Activated T-helper 9 cell treated with anti-CD3 and anti-CD28 coated beads, Interleukin-2, amount 50 U/mL, for 16 hours (primary cell): ENCODE data around the gene FUT3.

Source experiments
- DNase-seq: peaks from one replicate; pipeline ENCODE4 v3.0.0-alpha.2; 2020; ENCODE audit warnings: low read depth

FUT3 gene

GRCh38 chr19:5800361-5801270 lies 50.6 kb downstream of the FUT3 start:
- no peak for DNase-seq

DNA sequence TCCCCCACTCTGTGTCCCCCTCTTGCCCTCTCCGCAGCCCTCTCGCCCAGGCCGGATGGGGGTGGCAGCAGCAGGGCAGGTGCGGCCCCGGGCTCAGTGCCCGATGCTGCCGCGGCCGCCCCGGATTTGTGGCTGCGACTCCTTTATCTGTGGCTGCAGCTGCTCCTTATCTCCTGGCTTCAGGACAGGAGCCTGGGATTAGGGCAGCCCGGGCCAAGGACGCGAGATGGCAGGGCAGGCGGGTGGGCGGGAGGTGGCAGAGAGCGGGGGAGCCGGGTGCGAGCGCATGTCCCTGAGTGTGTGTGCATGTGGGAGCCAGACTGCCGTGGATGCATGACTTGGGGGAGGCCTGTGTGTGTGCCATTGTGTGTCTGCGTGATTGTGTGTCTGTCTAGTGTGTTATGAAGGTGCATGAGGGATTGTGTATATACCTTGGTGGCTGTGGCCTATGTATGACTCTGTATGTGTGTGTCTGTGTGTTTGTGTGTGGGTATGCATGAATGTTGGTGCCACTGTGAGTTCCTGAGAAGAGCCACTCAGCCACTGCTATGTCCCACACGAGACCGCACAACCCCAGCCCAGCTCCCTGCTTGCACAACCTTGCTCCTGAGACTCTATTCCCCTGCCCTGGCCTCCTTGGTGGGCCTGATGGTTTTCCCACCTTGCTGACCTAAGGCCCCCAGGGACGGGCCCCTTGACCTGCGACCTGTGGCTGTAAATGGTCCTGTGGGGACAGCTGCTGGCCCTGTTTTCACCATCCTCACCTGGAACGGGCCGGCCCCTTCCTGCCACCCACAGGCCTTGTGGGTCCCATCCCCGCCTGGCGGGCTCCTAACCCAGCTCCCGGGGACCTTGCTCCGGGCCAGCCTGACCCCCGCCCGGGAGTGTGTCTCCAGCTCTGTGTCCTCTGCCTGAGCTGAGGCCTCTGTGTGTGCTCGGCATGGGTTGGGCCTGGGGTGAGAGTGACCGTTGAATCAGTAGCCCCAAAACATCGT lies 51.7 kb downstream of the FUT3 start:
- DNase-seq: no peak

DNA sequence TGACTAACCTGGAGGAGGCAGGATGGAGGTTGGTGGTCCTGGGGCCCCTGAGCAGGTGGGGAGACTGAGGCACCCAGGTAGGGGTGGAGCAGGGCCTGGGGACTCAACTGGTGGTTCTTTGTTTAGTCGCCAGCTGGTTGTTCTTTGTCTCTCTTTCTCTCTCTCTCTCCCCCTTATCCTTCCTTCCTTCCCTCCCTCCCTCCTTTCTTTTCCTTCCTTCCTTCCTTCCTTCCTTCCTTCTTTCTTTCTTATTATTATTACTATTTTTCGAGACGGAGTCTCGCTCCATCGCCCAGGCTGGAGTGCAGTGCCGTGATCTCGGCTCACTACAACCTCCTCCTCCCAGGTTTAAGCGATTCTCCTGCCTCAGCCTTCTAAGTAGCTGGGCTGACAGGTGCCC lies 53.0 kb downstream of the FUT3 start:
- no peak for DNase-seq

DNA sequence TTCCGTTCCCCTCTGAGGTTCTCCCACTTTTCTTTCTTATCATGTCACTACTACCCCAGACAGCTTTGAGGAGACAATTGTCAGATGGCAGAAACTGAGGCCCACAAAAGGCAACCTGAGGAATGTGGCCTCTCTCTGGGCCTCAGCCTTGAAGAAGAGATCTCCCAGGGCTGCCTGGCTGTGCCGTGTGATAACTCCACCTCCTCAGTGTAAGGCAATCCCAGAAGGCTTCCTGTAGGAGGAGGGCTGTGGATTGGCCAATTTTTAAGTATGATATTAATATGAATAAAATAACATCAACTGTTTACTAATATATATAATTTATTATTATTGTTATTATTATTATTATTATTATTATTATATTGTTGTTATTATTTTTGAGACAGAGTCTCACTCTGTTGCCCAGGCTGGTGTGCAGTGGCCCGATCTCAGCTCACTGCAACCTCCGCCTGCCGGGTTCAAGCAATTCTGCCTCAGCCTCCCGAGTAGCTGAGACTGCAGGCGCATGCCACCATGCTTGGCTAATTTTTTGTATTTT lies 55.8 kb downstream of the FUT3 start:
- no peak for DNase-seq

DNA sequence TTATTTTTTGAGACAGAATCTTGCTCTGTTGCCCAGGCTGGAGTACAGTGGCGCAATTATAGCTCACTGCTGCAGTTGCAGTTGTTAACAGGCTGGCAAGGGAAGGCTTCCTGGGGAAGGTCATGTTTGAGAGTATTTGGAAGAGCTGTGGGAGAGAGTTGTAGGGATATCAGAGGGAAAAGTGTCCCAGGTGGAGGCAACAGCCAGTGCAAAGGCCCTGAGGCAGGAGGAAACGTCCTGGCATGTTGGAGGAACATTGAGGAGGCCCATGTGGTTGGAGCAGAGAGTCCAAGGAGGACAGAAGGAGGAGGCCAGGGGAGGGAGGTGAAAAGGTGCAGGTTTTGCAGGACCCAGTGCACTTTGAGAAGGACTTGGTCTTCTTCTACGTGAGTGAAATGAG lies 58.1 kb downstream of the FUT3 start:
- DNase-seq: no peak
